CD4-positive, CD25-positive, alpha-beta regulatory T cell (primary cell): ENCODE results near the gene RPP14. TPM values are rescaled to one million over a fixed set of nuclear protein-coding genes. Genes with fewer than 3 reads are reported as not detected.

Experiments used
- ATAC-seq, 2 donors: fragments of 150-1000 bp; cut with Tn5 transposase; one replicate each; pipeline ENCODE4 v1.10.0; 2021; ENCODE audit warnings: low read depth in 2 of 2, moderate number of reproducible peaks in 2 of 2, moderate library complexity in 1 of 2
- DNase-seq, 3 donors: peaks; one replicate each; pipeline versions ENCODE4 v3.0.0 to v3.0.0-alpha.2; 2012 to 2022; ENCODE audit warnings: mixed read lengths in 1 of 3
- H3K27ac ChIP-seq: one replicate; pipeline ENCODE4 v1.7.0; 2013; ENCODE audit warnings: mild to moderate bottlenecking, low read length; ENCODE audit not compliant: insufficient read depth, poor library complexity, severe bottlenecking
- H3K27me3 ChIP-seq: one replicate; pipeline ENCODE4 v1.7.0; 2013; ENCODE audit warnings: low read length; ENCODE audit not compliant: control insufficient read depth, insufficient read depth
- H3K36me3 ChIP-seq: one replicate; pipeline ENCODE4 v1.7.0; 2013; ENCODE audit warnings: mild to moderate bottlenecking, low read length, moderate library complexity; ENCODE audit not compliant: control insufficient read depth, insufficient read depth
- H3K4me1 ChIP-seq: 2 replicates; pipeline ENCODE4 v1.7.0; 2013; ENCODE audit warnings: mild to moderate bottlenecking, low read length; ENCODE audit not compliant: insufficient read depth, control insufficient read depth, poor library complexity, severe bottlenecking
- H3K4me3 ChIP-seq: one replicate; pipeline ENCODE4 v1.7.0; 2013; ENCODE audit warnings: low read depth, mild to moderate bottlenecking, low read length, moderate library complexity
- H3K9me3 ChIP-seq, 2 experiments: 1 replicate in 1 of 2; 2 replicates in 1 of 2; pipeline ENCODE4 v1.7.0; 2013; ENCODE audit warnings: low read length in 2 of 2, mild to moderate bottlenecking in 1 of 2, moderate library complexity in 1 of 2; ENCODE audit not compliant: control insufficient read depth in 2 of 2
- H3K27ac Mint-ChIP-seq, 3 donors: one replicate each; pipeline ENCODE4 v1.8.0; 2020 to 2022; ENCODE audit warnings: mild to moderate bottlenecking in 3 of 3, mixed read lengths in 3 of 3, moderate library complexity in 2 of 3
- H3K27me3 Mint-ChIP-seq: one replicate; pipeline ENCODE4 v1.8.0; 2022; ENCODE audit warnings: mild to moderate bottlenecking, mixed read lengths
- H3K36me3 Mint-ChIP-seq: one replicate; pipeline ENCODE4 v1.8.0; 2020; ENCODE audit warnings: mixed read lengths
- H3K4me1 Mint-ChIP-seq, 4 donors: one replicate each; pipeline ENCODE4 v1.8.0; 2020 to 2022; ENCODE audit warnings: mixed read lengths in 4 of 4, mild to moderate bottlenecking in 1 of 4
- H3K4me3 Mint-ChIP-seq, 4 donors: one replicate each; pipeline ENCODE4 v1.8.0; 2020 to 2022; ENCODE audit warnings: mild to moderate bottlenecking in 4 of 4, mixed read lengths in 4 of 4, moderate library complexity in 3 of 4
- H3K9me3 Mint-ChIP-seq, 7 donors: one replicate each; pipeline ENCODE4 v1.8.0; 2020 to 2022; ENCODE audit warnings: mixed read lengths in 7 of 7, mild to moderate bottlenecking in 3 of 7, moderate library complexity in 2 of 7
- polyA plus RNA-seq, 4 donors: library from polyadenylated mRNA; unstranded; fragments of 300-500 nt; fragmentation: Illumina TruSeq; gene quantifications; one replicate each; pipeline ENCODE4 v1.2.3, GENCODE V29; 2021
- total RNA-seq: library from RNA; stranded (reverse); gene quantifications from one replicate; pipeline ENCODE4 v1.2.3, GENCODE V29; 2022

The RPP14 gene
- total and polyA plus RNA-seq, 5 donors from 2014 or later, result 5.7 to 14.3 (median 7.0) TPM

- Histone ChIP-seq H3K27ac (no peak overlapping the region), H3K4me3 (no peak overlapping the region), H3K4me1 (no peaks in the 10 kb centered on the region), H3K36me3 (peaks cover 3% of the 10 kb centered on the region), H3K27me3 (no peaks in the 10 kb centered on the region), H3K9me3 (no peaks in the 10 kb centered on the region)
- no peak for ATAC-seq
- no peaks in the 10 kb centered on the region for H3K27me3 Mint-ChIP-seq
- DNase-seq, result no peak
- H3K27ac Mint-ChIP-seq, result no peak overlapping the region
- no peak overlapping the region for H3K4me3 Mint-ChIP-seq
- peaks cover 5 to 33% (median 19%) of the 10 kb centered on the region in 4 donors for H3K4me1 Mint-ChIP-seq
- peaks cover 0 to 1% (median 0%) of the 10 kb centered on the region in 7 donors for H3K9me3 Mint-ChIP-seq
- H3K36me3 Mint-ChIP-seq, result peaks cover 24% of the 10 kb centered on the region
These were observed 36.6 kb downstream of the RPP14 start for GRCh38 chr3:58342676-58343075.

GRCh38 chr3:58345457-58345856 lies 39.4 kb downstream of the RPP14 start:
- DNase-seq (no peak), ATAC-seq (no peak)
- Histone ChIP-seq H3K9me3 (no peaks in the 10 kb centered on the region), H3K4me3 (no peak overlapping the region), H3K4me1 (peaks cover 8% of the 10 kb centered on the region), H3K36me3 (peaks cover 3% of the 10 kb centered on the region), H3K27me3 (no peaks in the 10 kb centered on the region), H3K27ac (no peak overlapping the region)
- Mint-ChIP-seq H3K27me3 (no peaks in the 10 kb centered on the region), H3K4me1 (peaks cover 13 to 44% (median 36%) of the 10 kb centered on the region in 4 donors), H3K9me3 (peaks cover 0 to 1% (median 0%) of the 10 kb centered on the region in 7 donors), H3K36me3 (peaks cover 21% of the 10 kb centered on the region), H3K27ac (no peak overlapping the region), H3K4me3 (no peak overlapping the region)

- Histone ChIP-seq H3K4me3 (no peak overlapping the region), H3K27me3 (no peaks in the 10 kb centered on the region), H3K27ac (no peak overlapping the region), H3K4me1 (peaks cover 8% of the 10 kb centered on the region), H3K36me3 (no peaks in the 10 kb centered on the region), H3K9me3 (no peaks in the 10 kb centered on the region)
- Mint-ChIP-seq H3K27me3 (no peaks in the 10 kb centered on the region), H3K27ac (peak overlapping the region in 1 of 3 donors; percentile 86), H3K36me3 (peaks cover 16% of the 10 kb centered on the region), H3K9me3 (peaks cover 0 to 1% (median 0%) of the 10 kb centered on the region in 7 donors), H3K4me1 (peaks cover 13 to 47% (median 40%) of the 10 kb centered on the region in 4 donors), H3K4me3 (no peak overlapping the region)
- ATAC-seq (no peak), DNase-seq (no peak)
These were observed 40.3 kb downstream of the RPP14 start for GRCh38 chr3:58346368-58346767.

- Histone ChIP-seq H3K9me3 (no peaks in the 10 kb centered on the region), H3K4me3 (no peak overlapping the region), H3K27ac (no peak overlapping the region), H3K4me1 (peaks cover 8% of the 10 kb centered on the region), H3K27me3 (no peaks in the 10 kb centered on the region), H3K36me3 (no peaks in the 10 kb centered on the region)
- H3K4me3 Mint-ChIP-seq, result no peak overlapping the region
- ATAC-seq, result no peak
- no peak for DNase-seq
- H3K36me3 Mint-ChIP-seq, result peaks cover 16% of the 10 kb centered on the region
- no peaks in the 10 kb centered on the region for H3K27me3 Mint-ChIP-seq
- H3K9me3 Mint-ChIP-seq, result peaks cover 0 to 1% (median 0%) of the 10 kb centered on the region in 7 donors
- peaks cover 13 to 46% (median 40%) of the 10 kb centered on the region in 4 donors for H3K4me1 Mint-ChIP-seq
- no peak overlapping the region for H3K27ac Mint-ChIP-seq
These were observed 41.9 kb downstream of the RPP14 start for GRCh38 chr3:58347984-58348383.

- DNase-seq (peak in 1 of 3 donors; percentile 75), ATAC-seq (peak; percentile 62 to 68)
- Mint-ChIP-seq H3K4me3 (no peak overlapping the region), H3K4me1 (peaks cover 13 to 49% (median 42%) of the 10 kb centered on the region in 4 donors), H3K9me3 (peaks cover 0 to 1% (median 0%) of the 10 kb centered on the region in 7 donors), H3K27ac (peak overlapping the region in 1 of 3 donors; percentile 24), H3K27me3 (no peaks in the 10 kb centered on the region), H3K36me3 (peaks cover 19% of the 10 kb centered on the region)
- H3K36me3 ChIP-seq, result no peaks in the 10 kb centered on the region
- H3K4me1 ChIP-seq, result peaks cover 8% of the 10 kb centered on the region
- H3K27ac ChIP-seq, result no peak overlapping the region
- peak overlapping the region; percentile 3 for H3K4me3 ChIP-seq
- H3K27me3 ChIP-seq, result no peaks in the 10 kb centered on the region
- no peaks in the 10 kb centered on the region for H3K9me3 ChIP-seq
These were observed 44.0 kb downstream of the RPP14 start for GRCh38 chr3:58349792-58350626.

- H3K4me1 ChIP-seq, result peaks cover 8% of the 10 kb centered on the region
- DNase-seq (no peak), ATAC-seq (no peak)
- Mint-ChIP-seq H3K27me3 (no peaks in the 10 kb centered on the region), H3K4me1 (peaks cover 13 to 53% (median 44%) of the 10 kb centered on the region in 4 donors), H3K4me3 (no peak overlapping the region), H3K9me3 (peaks cover 0 to 1% (median 0%) of the 10 kb centered on the region in 7 donors), H3K36me3 (peaks cover 19% of the 10 kb centered on the region), H3K27ac (no peak overlapping the region)
- H3K27me3 ChIP-seq, result no peaks in the 10 kb centered on the region
- no peaks in the 10 kb centered on the region for H3K9me3 ChIP-seq
- H3K36me3 ChIP-seq, result no peaks in the 10 kb centered on the region
- H3K27ac ChIP-seq, result no peak overlapping the region
- H3K4me3 ChIP-seq, result no peak overlapping the region
These were observed 44.6 kb downstream of the RPP14 start for GRCh38 chr3:58350627-58351013.

- H3K4me1 Mint-ChIP-seq, result peaks cover 13 to 46% (median 41%) of the 10 kb centered on the region in 4 donors
- H3K27ac ChIP-seq, result no peak overlapping the region
- H3K27me3 Mint-ChIP-seq, result no peaks in the 10 kb centered on the region
These were observed 45.9 kb downstream of the RPP14 start for GRCh38 chr3:58351920-58352319.

More at GRCh38 chr3:58351920-58352319, 45.9 kb downstream of the RPP14 start:
- ATAC-seq, result no peak
- H3K36me3 Mint-ChIP-seq, result peaks cover 14% of the 10 kb centered on the region
- no peak overlapping the region for H3K27ac Mint-ChIP-seq
- Histone ChIP-seq H3K27me3 (no peaks in the 10 kb centered on the region), H3K4me3 (no peak overlapping the region), H3K4me1 (peaks cover 8% of the 10 kb centered on the region), H3K9me3 (no peaks in the 10 kb centered on the region), H3K36me3 (no peaks in the 10 kb centered on the region)
- no peaks in the 10 kb centered on the region for H3K9me3 Mint-ChIP-seq
- no peak for DNase-seq
- no peak overlapping the region for H3K4me3 Mint-ChIP-seq
